ENCODE measurements around the gene LEMD2.

DNA sequence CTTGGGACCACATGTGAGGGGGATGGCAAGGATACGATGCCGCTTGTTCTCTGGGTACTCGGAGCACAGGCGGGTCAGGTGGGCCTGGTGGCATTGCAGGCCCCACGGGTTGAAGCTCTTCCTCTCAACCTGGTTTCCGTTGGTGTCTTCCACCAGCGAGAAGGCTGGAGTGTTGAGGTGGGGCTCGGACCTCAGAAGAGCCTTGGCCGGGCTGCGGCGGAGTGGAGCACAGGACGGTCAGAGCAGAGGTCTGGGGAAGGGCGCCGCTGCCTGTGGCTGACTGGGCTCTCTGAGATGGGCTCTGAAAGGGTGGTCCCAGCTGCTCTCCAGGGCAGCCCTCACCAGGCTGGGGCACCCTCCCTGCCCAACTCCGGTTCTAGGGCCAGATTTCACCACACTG is 62.2 kb downstream of the LEMD2 start:
- TF ChIP-seq, protein P1, sequence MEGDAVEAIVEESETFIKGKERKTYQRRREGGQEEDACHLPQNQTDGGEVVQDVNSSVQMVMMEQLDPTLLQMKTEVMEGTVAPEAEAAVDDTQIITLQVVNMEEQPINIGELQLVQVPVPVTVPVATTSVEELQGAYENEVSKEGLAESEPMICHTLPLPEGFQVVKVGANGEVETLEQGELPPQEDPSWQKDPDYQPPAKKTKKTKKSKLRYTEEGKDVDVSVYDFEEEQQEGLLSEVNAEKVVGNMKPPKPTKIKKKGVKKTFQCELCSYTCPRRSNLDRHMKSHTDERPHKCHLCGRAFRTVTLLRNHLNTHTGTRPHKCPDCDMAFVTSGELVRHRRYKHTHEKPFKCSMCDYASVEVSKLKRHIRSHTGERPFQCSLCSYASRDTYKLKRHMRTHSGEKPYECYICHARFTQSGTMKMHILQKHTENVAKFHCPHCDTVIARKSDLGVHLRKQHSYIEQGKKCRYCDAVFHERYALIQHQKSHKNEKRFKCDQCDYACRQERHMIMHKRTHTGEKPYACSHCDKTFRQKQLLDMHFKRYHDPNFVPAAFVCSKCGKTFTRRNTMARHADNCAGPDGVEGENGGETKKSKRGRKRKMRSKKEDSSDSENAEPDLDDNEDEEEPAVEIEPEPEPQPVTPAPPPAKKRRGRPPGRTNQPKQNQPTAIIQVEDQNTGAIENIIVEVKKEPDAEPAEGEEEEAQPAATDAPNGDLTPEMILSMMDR (IDR thresholded peaks at IDR 0.05; ENCODE audit: extremely low read depth in 1 of 2, insufficient read depth in 1 of 2, low read depth in 1 of 2, low read length in 2 of 2) = no peak
- TF ChIP-seq EZH2 (IDR thresholded peaks at IDR 0.05; ENCODE audit: borderline replicate concordance, low read depth, low read length, severe bottlenecking) = no peak
- TF ChIP-seq, protein P2, sequence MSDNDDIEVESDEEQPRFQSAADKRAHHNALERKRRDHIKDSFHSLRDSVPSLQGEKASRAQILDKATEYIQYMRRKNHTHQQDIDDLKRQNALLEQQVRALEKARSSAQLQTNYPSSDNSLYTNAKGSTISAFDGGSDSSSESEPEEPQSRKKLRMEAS (IDR thresholded peaks at IDR 0.05; ENCODE audit: insufficient read depth, insufficient read length) = no peak
- no peak for TF ChIP-seq POLR2A (IDR thresholded peaks at IDR 0.05; ENCODE audit: low read depth, low read length)
- TF ChIP-seq POLR2AphosphoS5 (IDR thresholded peaks at IDR 0.05; ENCODE audit: insufficient read depth, low read depth, low read length) = no peak
